Measurements from ENCODE around the gene RPS6KB2. TPM values are rescaled to one million over a fixed set of nuclear protein-coding genes. Genes with fewer than 3 reads are reported as not detected.

The RPS6KB2 gene
- total and polyA plus RNA-seq, 4 donors = 30.8 to 84.8 (median 37.9) TPM

GRCh38 chr11:67436459-67437081 lies 8.3 kb downstream of the RPS6KB2 start:
- H3K4me1 ChIP-seq (ENCODE audit: control insufficient read depth in 1 of 2, insufficient read depth in 2 of 2, low read length in 2 of 2) = no peaks in the 10 kb centered on the region
- H3K36me3 ChIP-seq (ENCODE audit: control insufficient read depth in 1 of 2, insufficient read depth in 2 of 2, low read length in 1 of 2) = peaks cover 0 to 2% of the 10 kb centered on the region in 2 donors
- intact Hi-C loops (cut with DNase I) = no loop called here
- H3K27ac ChIP-seq (ENCODE audit: low read depth in 1 of 2, low read length in 2 of 2) = no peak overlapping the region
- no peaks in the 10 kb centered on the region for H3K27me3 ChIP-seq (ENCODE audit: control insufficient read depth in 1 of 2, insufficient read depth in 2 of 2, low read length in 1 of 2)
- no peak for ATAC-seq (ENCODE audit: low FRiP score)
- no peak overlapping the region for H3K4me3 ChIP-seq (ENCODE audit: low read length in 2 of 2)
- no peak for DNase-seq
- 50 to 51% methylated on average over 6 of the region's 6 CpGs for WGBS, 2 donors
- no peaks in the 10 kb centered on the region for H3K9me3 ChIP-seq (ENCODE audit: control insufficient read depth, low read length)

- Histone ChIP-seq H3K4me1 (ENCODE audit: control insufficient read depth in 1 of 2, insufficient read depth in 2 of 2, low read length in 2 of 2) (no peaks in the 10 kb centered on the region), H3K36me3 (ENCODE audit: control insufficient read depth in 1 of 2, insufficient read depth in 2 of 2, low read length in 1 of 2) (peaks cover 0 to 2% of the 10 kb centered on the region in 2 donors), H3K4me3 (ENCODE audit: low read length in 2 of 2) (no peak within 1 kb of the TSS), H3K27ac (ENCODE audit: low read depth in 1 of 2, low read length in 2 of 2) (no peak within 1 kb of the TSS), H3K9me3 (ENCODE audit: control insufficient read depth, low read length) (no peaks in the 10 kb centered on the region), H3K27me3 (ENCODE audit: control insufficient read depth in 1 of 2, insufficient read depth in 2 of 2, low read length in 1 of 2) (no peaks in the 10 kb centered on the region)
- WGBS, 2 donors = 68 to 75% methylated on average over 17 to 26 of the region's 26 CpGs
- intact Hi-C loops (cut with DNase I) = no loop called here
- no peak for ATAC-seq (ENCODE audit: low FRiP score)
- peak in 1 of 2 donors; percentile 49 for DNase-seq
Measured at GRCh38 chr11:67437082-67437808, 9.0 kb downstream of the RPS6KB2 start, which contains the start of gene PTPRCAP. Gene PTPRCAP (minus strand): TSS chr11:67437682. CDS start chr11:67437619, 63 bp downstream.

- WGBS, 2 donors = 57 to 66% methylated on average over 3 of the region's 3 CpGs
- no peak for ATAC-seq (ENCODE audit: low FRiP score)
- intact Hi-C loops (cut with DNase I) = no loop called here
- Histone ChIP-seq H3K36me3 (ENCODE audit: control insufficient read depth in 1 of 2, insufficient read depth in 2 of 2, low read length in 1 of 2) (peaks cover 0 to 2% of the 10 kb centered on the region in 2 donors), H3K9me3 (ENCODE audit: control insufficient read depth, low read length) (no peaks in the 10 kb centered on the region), H3K27ac (ENCODE audit: low read depth in 1 of 2, low read length in 2 of 2) (no peak overlapping the region), H3K4me3 (ENCODE audit: low read length in 2 of 2) (no peak overlapping the region), H3K4me1 (ENCODE audit: control insufficient read depth in 1 of 2, insufficient read depth in 2 of 2, low read length in 2 of 2) (no peaks in the 10 kb centered on the region), H3K27me3 (ENCODE audit: control insufficient read depth in 1 of 2, insufficient read depth in 2 of 2, low read length in 1 of 2) (no peaks in the 10 kb centered on the region)
- no peak for DNase-seq
Measured at GRCh38 chr11:67437809-67438157, 9.5 kb downstream of the RPS6KB2 start.

- no peak for ATAC-seq (ENCODE audit: low FRiP score)
- Histone ChIP-seq H3K27me3 (ENCODE audit: control insufficient read depth in 1 of 2, insufficient read depth in 2 of 2, low read length in 1 of 2) (no peaks in the 10 kb centered on the region), H3K4me1 (ENCODE audit: control insufficient read depth in 1 of 2, insufficient read depth in 2 of 2, low read length in 2 of 2) (no peaks in the 10 kb centered on the region), H3K4me3 (ENCODE audit: low read length in 2 of 2) (no peak overlapping the region), H3K36me3 (ENCODE audit: control insufficient read depth in 1 of 2, insufficient read depth in 2 of 2, low read length in 1 of 2) (peaks cover 0 to 2% of the 10 kb centered on the region in 2 donors), H3K9me3 (ENCODE audit: control insufficient read depth, low read length) (no peaks in the 10 kb centered on the region), H3K27ac (ENCODE audit: low read depth in 1 of 2, low read length in 2 of 2) (no peak overlapping the region)
- peak in 1 of 2 donors; percentile 63 for DNase-seq
- intact Hi-C loops (cut with DNase I) = no loop called here
- WGBS, 2 donors = 77 to 84% methylated on average over 34 to 41 of the region's 41 CpGs
Measured at GRCh38 chr11:67438158-67438902, 10.0 kb downstream of the RPS6KB2 start.

- Histone ChIP-seq H3K4me1 (ENCODE audit: control insufficient read depth in 1 of 2, insufficient read depth in 2 of 2, low read length in 2 of 2) (no peaks in the 10 kb centered on the region), H3K27ac (ENCODE audit: low read depth in 1 of 2, low read length in 2 of 2) (no peak overlapping the region), H3K4me3 (ENCODE audit: low read length in 2 of 2) (no peak overlapping the region), H3K36me3 (ENCODE audit: control insufficient read depth in 1 of 2, insufficient read depth in 2 of 2, low read length in 1 of 2) (peaks cover 0 to under 1% of the 10 kb centered on the region in 2 donors), H3K27me3 (ENCODE audit: control insufficient read depth in 1 of 2, insufficient read depth in 2 of 2, low read length in 1 of 2) (no peaks in the 10 kb centered on the region), H3K9me3 (ENCODE audit: control insufficient read depth, low read length) (no peaks in the 10 kb centered on the region)
- WGBS, 2 donors = 70 to 71% methylated on average over 31 of the region's 31 CpGs
- no peak for ATAC-seq (ENCODE audit: low FRiP score)
- peak in 1 of 2 donors; percentile 82 for DNase-seq
- intact Hi-C loops (cut with DNase I) = no loop called here
Measured at GRCh38 chr11:67439321-67440228, 11.3 kb downstream of the RPS6KB2 start.

- H3K4me3 ChIP-seq (ENCODE audit: low read length in 2 of 2) = no peak overlapping the region
- DNase-seq (no peak), ATAC-seq (ENCODE audit: low FRiP score) (no peak)
- intact Hi-C loops (cut with DNase I) = no loop called here
- no peak overlapping the region for H3K27ac ChIP-seq (ENCODE audit: low read depth in 1 of 2, low read length in 2 of 2)
- 73 to 79% methylated on average over 17 of the region's 17 CpGs for WGBS, 2 donors
- H3K4me1 ChIP-seq (ENCODE audit: control insufficient read depth in 1 of 2, insufficient read depth in 2 of 2, low read length in 2 of 2) = no peaks in the 10 kb centered on the region
- no peaks in the 10 kb centered on the region for H3K36me3 ChIP-seq (ENCODE audit: control insufficient read depth in 1 of 2, insufficient read depth in 2 of 2, low read length in 1 of 2)
- H3K9me3 ChIP-seq (ENCODE audit: control insufficient read depth, low read length) = no peaks in the 10 kb centered on the region
- no peaks in the 10 kb centered on the region for H3K27me3 ChIP-seq (ENCODE audit: control insufficient read depth in 1 of 2, insufficient read depth in 2 of 2, low read length in 1 of 2)
Measured at GRCh38 chr11:67440229-67441097, 12.2 kb downstream of the RPS6KB2 start.

GRCh38 chr11:67441098-67441563 lies 12.8 kb downstream of the RPS6KB2 start:
- Histone ChIP-seq H3K9me3 (ENCODE audit: control insufficient read depth, low read length) (no peaks in the 10 kb centered on the region), H3K27me3 (ENCODE audit: control insufficient read depth in 1 of 2, insufficient read depth in 2 of 2, low read length in 1 of 2) (no peaks in the 10 kb centered on the region), H3K4me3 (ENCODE audit: low read length in 2 of 2) (no peak overlapping the region), H3K36me3 (ENCODE audit: control insufficient read depth in 1 of 2, insufficient read depth in 2 of 2, low read length in 1 of 2) (no peaks in the 10 kb centered on the region), H3K27ac (ENCODE audit: low read depth in 1 of 2, low read length in 2 of 2) (no peak overlapping the region), H3K4me1 (ENCODE audit: control insufficient read depth in 1 of 2, insufficient read depth in 2 of 2, low read length in 2 of 2) (no peaks in the 10 kb centered on the region)
- intact Hi-C loops (cut with DNase I) = no loop called here
- DNase-seq (no peak), ATAC-seq (ENCODE audit: low FRiP score) (no peak)
- 86 to 88% methylated on average over 21 of the region's 21 CpGs for WGBS, 2 donors

Data from aorta (tissue), 5 donors.